PC-3 (cell line): Measurements from ENCODE around the gene NDUFS7. TPM values are rescaled to one million over a fixed set of nuclear protein-coding genes. Genes with fewer than 3 reads are reported as not detected.

Experiments used
- ATAC-seq: fragments of 200-7000 bp; cut with Tn5 transposase; 2 replicates; pipeline ENCODE4 v1.9.1; 2020; ENCODE audit warnings: mild to moderate bottlenecking, moderate library complexity
- BruUV-seq: library from RNA; stranded (reverse); fragments of 400-500 nt; replicated peaks from 2 replicates; lab custom pipeline; 2021; lab: Mats Ljungman, UMichigan
- CTCF ChIA-PET: fragments of 300-600 bp; sonication (Branson Sonifier 250); formaldehyde crosslinking; loops from one replicate; lab custom pipeline; 2022; ENCODE audit warnings: antibody characterized with exemption; lab: Charles Lee
- POLR2A ChIA-PET: fragments of 300-600 bp; sonication (Branson Sonifier 250); formaldehyde crosslinking; loops from one replicate; lab custom pipeline; 2022; ENCODE audit warnings: antibody characterized with exemption; ENCODE audit not compliant: unreplicated experiment; lab: Charles Lee
- DNase-seq: peaks from one replicate; pipeline ENCODE4 v3.0.0-alpha.2; 2015
- H2AFZ ChIP-seq: fragments of 300-600 bp; sonication (generic); 2 replicates; pipeline ENCODE4 v1.6.0; 2016; ENCODE audit warnings: antibody characterized with exemption, low read length
- H3F3A ChIP-seq: fragments of 300-600 bp; sonication (generic); one replicate; pipeline ENCODE4 v1.6.0; 2017; ENCODE audit warnings: antibody characterized with exemption, low read length, control low read depth, mild to moderate bottlenecking; ENCODE audit not compliant: unreplicated experiment
- H3K27ac ChIP-seq: fragments of 300-600 bp; sonication (generic); 2 replicates; pipeline ENCODE4 v1.5.1; 2016; ENCODE audit warnings: mild to moderate bottlenecking, low read length
- H3K27me3 ChIP-seq: fragments of 300-600 bp; sonication (generic); 2 replicates; pipeline ENCODE4 v1.6.1; 2016; ENCODE audit warnings: low read length, mixed read lengths
- H3K36me3 ChIP-seq: fragments of 300-600 bp; sonication (generic); 2 replicates; pipeline ENCODE4 v1.6.1; 2016; ENCODE audit warnings: low read depth, mixed run types, low read length, mixed read lengths
- H3K4me1 ChIP-seq: fragments of 300-600 bp; sonication (generic); 2 replicates; pipeline ENCODE4 v1.5.1; 2016; ENCODE audit warnings: low read length; ENCODE audit not compliant: insufficient read depth
- H3K4me2 ChIP-seq: fragments of 300-600 bp; sonication (generic); 2 replicates; pipeline ENCODE4 v1.6.0; 2016; ENCODE audit warnings: low read length
- H3K4me3 ChIP-seq: fragments of 300-600 bp; sonication (generic); 2 replicates; pipeline ENCODE4 v1.5.1; 2016; ENCODE audit warnings: mild to moderate bottlenecking, low read length, mixed read lengths
- H3K79me2 ChIP-seq: fragments of 300-600 bp; sonication (generic); 2 replicates; pipeline ENCODE4 v1.6.1; 2017; ENCODE audit warnings: low read length, mixed read lengths
- H3K9ac ChIP-seq: fragments of 300-600 bp; sonication (generic); 2 replicates; pipeline ENCODE4 v1.6.0; 2016; ENCODE audit warnings: mild to moderate bottlenecking, low read length
- H3K9me2 ChIP-seq: fragments of 300-600 bp; sonication (generic); replicated peaks from 2 replicates; pipeline ENCODE4 v1.6.1; 2016; ENCODE audit warnings: mixed run types, low read length, mixed read lengths
- H3K9me3 ChIP-seq: fragments of 300-600 bp; sonication (generic); 2 replicates; pipeline ENCODE4 v1.6.1; 2016; ENCODE audit warnings: low read length, mixed read lengths
- H4K20me1 ChIP-seq: fragments of 300-600 bp; sonication (generic); 2 replicates; pipeline ENCODE4 v1.6.1; 2016; ENCODE audit warnings: low read length, mixed read lengths
- CTCF ChIP-seq: fragments of 300-600 bp; sonication (generic); conservative IDR thresholded peaks from 2 replicates; pipeline ENCODE4 v1.5.1; 2017; ENCODE audit warnings: antibody characterized with exemption, low read depth, mild to moderate bottlenecking, low read length
- EZH2 ChIP-seq: fragments of 300-600 bp; sonication (generic); IDR thresholded peaks from one replicate; pipeline ENCODE4 v1.6.1; 2017; ENCODE audit warnings: antibody characterized with exemption, mild to moderate bottlenecking, low read length; ENCODE audit not compliant: unreplicated experiment
- EZH2phosphoT487 ChIP-seq: fragments of 300-600 bp; sonication (generic); IDR thresholded peaks from 2 replicates; pipeline ENCODE4 v1.6.1; 2018; ENCODE audit warnings: mild to moderate bottlenecking, antibody characterized with exemption, low read length, borderline replicate concordance
- intact Hi-C: fragments of 100-400 bp; cut with micrococcal nuclease; formaldehyde crosslinking; loops from 2 replicates; pipeline ENCODE4 v1.9.0; 2023
- total RNA-seq: library from RNA; depleted of rRNA; stranded (reverse); fragments of >200 nt; gene quantifications from 2 replicates; pipeline ENCODE4 v1.2.3, GENCODE V29; 2014

The NDUFS7 gene
- total RNA-seq, 1 experiment from 2014 or later = 111 TPM

DNA sequence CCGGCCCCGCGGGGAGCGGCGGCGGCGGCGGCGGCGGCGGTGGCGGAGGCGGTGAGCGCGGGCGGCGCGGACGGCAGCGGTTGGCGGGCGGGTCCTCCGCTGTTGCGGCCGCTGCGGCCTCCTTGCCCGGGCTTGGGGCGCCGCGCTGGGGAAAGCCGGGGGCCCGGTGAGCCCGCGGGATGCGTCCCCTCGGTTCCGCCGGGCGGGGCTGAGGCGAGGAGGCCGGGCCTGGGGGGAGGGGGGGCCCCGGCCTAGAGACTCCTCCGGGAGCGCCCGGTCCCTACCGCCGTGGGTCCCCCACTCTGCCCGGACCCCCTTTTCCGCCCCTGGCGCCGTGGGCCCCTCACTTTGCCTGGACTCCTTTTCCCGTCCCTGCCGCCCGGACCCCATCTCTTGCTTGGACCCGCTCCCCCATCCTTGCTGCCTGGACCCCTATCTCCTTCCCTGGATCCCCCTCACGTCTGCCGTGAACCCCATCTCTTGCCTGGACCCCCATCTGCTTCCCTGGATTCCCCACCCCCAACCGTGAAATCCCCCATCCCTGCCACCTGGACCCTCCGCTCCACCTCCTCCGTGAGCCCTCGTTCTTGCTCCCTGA is 28.6 kb upstream of the NDUFS7 start:
- Histone ChIP-seq H2AFZ (peak overlapping the region; percentile 56; the same call in 1 of the 2 replicates), H3K4me3 (peak overlapping the region; percentile 66), H3K4me1 (peaks cover 6% of the 10 kb centered on the region), H3K9ac (peak overlapping the region; percentile 25; the same call in 1 of the 2 replicates), H3K4me2 (peak overlapping the region; percentile 84), H4K20me1 (no peaks in the 10 kb centered on the region), H3K9me2 (no peaks in the 10 kb centered on the region), H3K27ac (no peak overlapping the region), H3K79me2 (peaks cover 6% of the 10 kb centered on the region; the same call in 1 of the 2 replicates), H3K9me3 (no peaks in the 10 kb centered on the region), H3K27me3 (no peaks in the 10 kb centered on the region), H3F3A (no peaks in the 10 kb centered on the region), H3K36me3 (no peaks in the 10 kb centered on the region)
- no TSS peak for BruUV-seq
- CTCF ChIA-PET = interaction anchor here (1.2 kb wide), 1 partner anchor 41 kb away, joined by 3 read pairs; no protein-coding TSS in a partner anchor
- TF ChIP-seq EZH2phosphoT487 (no peak), CTCF (no peak), EZH2 (no peak)
- intact Hi-C loops = loop anchor here (10.0 kb wide), 1 partner anchor 80 kb away; the partner anchor contains the start of gene FAM174C
- POLR2A ChIA-PET = interaction anchor here (0.5 kb wide), 1 partner anchor 28 kb away, joined by 3 read pairs; no protein-coding TSS in a partner anchor
- peak; percentile 58 for ATAC-seq
- no peak for DNase-seq

- peak overlapping the region; percentile 84 for H3K4me2 ChIP-seq
- no peaks in the 10 kb centered on the region for H3K27me3 ChIP-seq
- no peaks in the 10 kb centered on the region for H3K36me3 ChIP-seq
- peak overlapping the region; percentile 56 for H2AFZ ChIP-seq
- peaks cover 6% of the 10 kb centered on the region for H3K4me1 ChIP-seq
- H3F3A ChIP-seq = no peaks in the 10 kb centered on the region
- ChIA-PET CTCF (interaction anchor here (1.2 kb wide), 1 partner anchor 42 kb away, joined by 3 read pairs; no protein-coding TSS in a partner anchor), POLR2A (no interaction called here)
- peak overlapping the region; percentile 66 for H3K4me3 ChIP-seq
- DNase-seq (peak; percentile 8), ATAC-seq (peak; percentile 5; the same call in 1 of the 2 replicates)
- intact Hi-C loops = loop anchor here (10.0 kb wide), 1 partner anchor 81 kb away; the partner anchor contains the start of gene FAM174C
- H3K9me2 ChIP-seq = no peaks in the 10 kb centered on the region
- peak overlapping the region; percentile 25; the same call in 1 of the 2 replicates for H3K9ac ChIP-seq
- no peaks in the 10 kb centered on the region for H3K9me3 ChIP-seq
- peaks cover 6% of the 10 kb centered on the region; the same call in 1 of the 2 replicates for H3K79me2 ChIP-seq
- H4K20me1 ChIP-seq = no peaks in the 10 kb centered on the region
- BruUV-seq = TSS peak; percentile 27
- TF ChIP-seq CTCF (no peak), EZH2phosphoT487 (no peak), EZH2 (no peak)
- no peak overlapping the region for H3K27ac ChIP-seq
These were observed 27.9 kb upstream of the NDUFS7 start for GRCh38 chr19:1355568-1356507.
